Endometrial microvascular endothelial cells (primary cell): ENCODE data around the gene EIF4H. TPM values are rescaled to one million over a fixed set of nuclear protein-coding genes. Genes with fewer than 3 reads are reported as not detected.

Experiments
- in situ Hi-C: cut with HindIII; loops from 2 replicates; pipeline ENCODE4 v1.10.0; 2017; ENCODE audit warnings: low sequenced_read_pairs, low pct_unique_long_range_greater_than_20kb; ENCODE audit errors: inconsistent ontology term
- total RNA-seq: library from RNA; depleted of rRNA; stranded (reverse); fragments of >200 nt; gene quantifications from one replicate; pipeline ENCODE4 v1.2.3, GENCODE V29; 2015; ENCODE audit errors: inconsistent ontology term

EIF4H gene
- total RNA-seq, 1 donor from 2014 or later: 394 TPM

- in situ Hi-C loops: no loop called here
Observed at GRCh38 chr7:74173074-74173473, 1.1 kb upstream of the EIF4H start.

- in situ Hi-C loops: no loop called here
Observed at GRCh38 chr7:74173491-74173865, 678 bp upstream of the EIF4H start.

GRCh38 chr7:74174606-74175082 is 488 bp downstream of the EIF4H start:
- in situ Hi-C loops: loop anchor here (25.0 kb wide), 4 partner anchors 87 to 312 kb away; partner anchors contain the start of genes CLIP2, LIMK1 and TMEM270

GRCh38 chr7:74175340-74175739 is 1.2 kb downstream of the EIF4H start:
- in situ Hi-C loops: loop anchor here (25.0 kb wide), 4 partner anchors 88 to 313 kb away; partner anchors contain the start of genes CLIP2, LIMK1 and TMEM270

GRCh38 chr7:74176555-74176954 is 2.4 kb downstream of the EIF4H start:
- in situ Hi-C loops: loop anchor here (25.0 kb wide), 4 partner anchors 89 to 314 kb away; partner anchors contain the start of genes CLIP2, LIMK1 and TMEM270

- in situ Hi-C loops: loop anchor here (25.0 kb wide), 4 partner anchors 91 to 316 kb away; partner anchors contain the start of genes CLIP2, LIMK1 and TMEM270
Observed at GRCh38 chr7:74178632-74179031, 4.5 kb downstream of the EIF4H start.

GRCh38 chr7:74179935-74180604 is 5.9 kb downstream of the EIF4H start:
- in situ Hi-C loops: loop anchor here (25.0 kb wide), 4 partner anchors 93 to 318 kb away; partner anchors contain the start of genes CLIP2, LIMK1 and TMEM270

GRCh38 chr7:74180866-74181265 is 6.7 kb downstream of the EIF4H start:
- in situ Hi-C loops: loop anchor here (25.0 kb wide), 4 partner anchors 94 to 319 kb away; partner anchors contain the start of genes CLIP2, LIMK1 and TMEM270

GRCh38 chr7:74181821-74182220 is 7.7 kb downstream of the EIF4H start:
- in situ Hi-C loops: loop anchor here (25.0 kb wide), 4 partner anchors 95 to 320 kb away; partner anchors contain the start of genes CLIP2, LIMK1 and TMEM270

- in situ Hi-C loops: loop anchor here (25.0 kb wide), 4 partner anchors 95 to 320 kb away; partner anchors contain the start of genes CLIP2, LIMK1 and TMEM270
Observed at GRCh38 chr7:74182453-74183090, 8.4 kb downstream of the EIF4H start.

- in situ Hi-C loops: loop anchor here (25.0 kb wide), 4 partner anchors 96 to 321 kb away; partner anchors contain the start of genes CLIP2, LIMK1 and TMEM270
Observed at GRCh38 chr7:74183142-74183541, 9.0 kb downstream of the EIF4H start.

GRCh38 chr7:74183653-74184450 is 9.7 kb downstream of the EIF4H start:
- in situ Hi-C loops: loop anchor here (25.0 kb wide), 4 partner anchors 97 to 322 kb away; partner anchors contain the start of genes CLIP2, LIMK1 and TMEM270

GRCh38 chr7:74185016-74185415 is 10.9 kb downstream of the EIF4H start:
- in situ Hi-C loops: loop anchor here (25.0 kb wide), 4 partner anchors 98 to 323 kb away; partner anchors contain the start of genes CLIP2, LIMK1 and TMEM270

- in situ Hi-C loops: loop anchor here (25.0 kb wide), 4 partner anchors 98 to 323 kb away; partner anchors contain the start of genes CLIP2, LIMK1 and TMEM270
Observed at GRCh38 chr7:74185636-74186035, 11.5 kb downstream of the EIF4H start.

GRCh38 chr7:74187915-74188675 is 13.9 kb downstream of the EIF4H start:
- in situ Hi-C loops: loop anchor here (25.0 kb wide), 4 partner anchors 99 to 326 kb away; partner anchors contain the start of genes CLIP2, LIMK1 and TMEM270

GRCh38 chr7:74190259-74190658 is 16.1 kb downstream of the EIF4H start:
- in situ Hi-C loops: loop anchor here (25.0 kb wide), 4 partner anchors 97 to 328 kb away; partner anchors contain the start of genes CLIP2, LIMK1 and TMEM270

- in situ Hi-C loops: loop anchor here (25.0 kb wide), 4 partner anchors 96 to 329 kb away; partner anchors contain the start of genes CLIP2, LIMK1 and TMEM270
Observed at GRCh38 chr7:74191231-74191630, 17.1 kb downstream of the EIF4H start.
